DMS53 (cell line): ENCODE results near the gene SSR4.

ENCODE experiments used
- DNase-seq: peaks from one replicate; lab custom pipeline; 2025; lab: John Stamatoyannopoulos, UW

SSR4 gene

DNA sequence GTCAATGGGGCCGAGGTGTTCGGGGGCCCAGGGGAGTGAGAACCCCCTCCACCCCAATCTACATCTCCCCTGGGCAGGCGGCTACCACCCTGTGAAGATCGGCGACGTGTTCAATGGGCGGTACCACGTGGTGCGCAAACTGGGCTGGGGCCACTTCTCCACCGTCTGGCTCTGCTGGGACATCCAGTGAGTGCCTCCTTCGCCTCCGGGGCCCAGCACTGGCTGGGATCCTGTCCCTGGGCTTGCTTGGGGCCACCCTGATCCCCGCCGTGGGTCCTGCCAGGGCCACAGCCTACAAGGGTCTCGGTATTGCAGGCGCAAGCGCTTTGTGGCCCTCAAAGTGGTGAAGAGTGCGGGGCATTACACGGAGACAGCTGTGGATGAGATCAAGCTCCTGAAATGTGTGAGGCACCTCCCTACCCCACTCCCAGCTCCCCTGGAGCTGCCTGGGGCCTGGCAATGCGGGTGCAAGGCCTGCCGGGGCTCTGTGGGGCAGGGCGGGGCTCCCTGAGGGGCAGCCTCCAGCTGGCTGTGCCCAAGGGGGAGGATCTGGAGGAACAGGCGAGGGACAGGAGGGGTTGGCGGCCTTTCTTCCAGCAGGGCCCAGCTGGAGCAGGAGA, 12.9 kb upstream of the SSR4 start:
- DNase-seq: peak; percentile 82

DNA sequence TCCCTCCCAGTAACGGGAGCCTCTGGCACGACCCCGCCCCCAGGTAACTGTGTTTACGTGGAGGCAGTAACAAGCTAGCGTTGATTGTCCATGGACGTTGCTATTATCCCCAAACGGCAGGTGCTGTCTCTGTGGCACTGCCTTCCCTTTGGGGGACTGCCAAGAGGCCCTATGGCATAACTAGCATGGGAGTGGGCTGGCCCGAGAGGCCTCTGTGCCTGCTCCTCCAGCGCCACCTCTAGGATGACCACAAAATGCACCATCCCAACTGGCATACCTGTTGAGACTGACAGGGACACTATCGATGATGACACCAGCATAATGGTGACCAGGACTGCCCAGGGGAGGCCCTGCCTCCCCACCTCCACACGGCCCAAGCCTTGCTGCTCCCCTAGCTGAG, 12.2 kb upstream of the SSR4 start:
- DNase-seq: peak; percentile 91

DNA sequence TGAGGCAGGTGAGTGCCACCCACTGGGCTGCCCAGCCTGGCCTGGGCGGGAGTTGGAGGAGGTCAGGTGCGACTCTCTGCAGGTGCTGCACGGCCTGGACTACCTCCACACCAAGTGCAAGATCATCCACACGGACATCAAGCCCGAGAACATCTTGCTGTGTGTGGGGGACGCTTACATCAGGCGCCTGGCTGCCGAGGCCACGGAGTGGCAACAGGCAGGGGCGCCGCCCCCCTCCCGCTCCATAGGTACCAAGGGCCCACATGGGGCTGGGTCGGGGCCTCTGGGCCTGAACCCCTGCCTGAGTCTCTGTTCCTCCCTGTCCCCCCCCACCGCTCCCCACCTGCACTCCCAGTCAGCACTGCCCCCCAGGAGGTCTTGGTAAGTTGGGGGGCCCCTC, 11.6 kb upstream of the SSR4 start:
- no peak for DNase-seq

DNA sequence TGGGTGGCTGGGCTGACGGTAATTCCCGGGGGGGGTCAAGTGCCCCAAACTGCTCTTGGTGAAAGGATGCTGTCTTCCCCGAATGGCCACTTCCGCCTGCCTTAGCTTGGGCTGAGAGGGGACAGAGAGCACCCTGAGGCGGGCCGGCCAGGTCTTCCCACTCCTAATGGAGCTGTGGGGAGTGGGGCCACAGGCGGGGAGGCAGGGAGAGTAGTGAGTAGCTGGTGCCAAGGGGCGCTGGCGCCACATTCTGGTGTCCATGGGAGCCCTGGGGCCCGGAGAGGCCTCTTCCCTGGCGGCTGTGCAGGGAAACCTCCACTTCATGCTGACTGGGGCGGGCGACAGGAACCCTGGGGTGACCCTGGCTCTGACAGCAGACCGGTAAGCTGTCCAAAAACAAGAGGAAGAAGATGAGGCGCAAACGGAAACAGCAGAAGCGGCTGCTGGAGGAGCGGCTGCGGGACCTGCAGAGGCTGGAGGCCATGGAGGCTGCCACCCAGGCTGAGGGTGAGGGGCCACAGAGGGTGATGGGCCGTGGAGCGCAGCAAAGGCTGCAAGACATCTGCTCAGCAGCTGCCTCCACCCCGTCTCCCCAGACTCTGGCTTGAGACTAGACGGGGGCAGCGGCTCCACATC, 11.0 kb upstream of the SSR4 start:
- DNase-seq: no peak

DNA sequence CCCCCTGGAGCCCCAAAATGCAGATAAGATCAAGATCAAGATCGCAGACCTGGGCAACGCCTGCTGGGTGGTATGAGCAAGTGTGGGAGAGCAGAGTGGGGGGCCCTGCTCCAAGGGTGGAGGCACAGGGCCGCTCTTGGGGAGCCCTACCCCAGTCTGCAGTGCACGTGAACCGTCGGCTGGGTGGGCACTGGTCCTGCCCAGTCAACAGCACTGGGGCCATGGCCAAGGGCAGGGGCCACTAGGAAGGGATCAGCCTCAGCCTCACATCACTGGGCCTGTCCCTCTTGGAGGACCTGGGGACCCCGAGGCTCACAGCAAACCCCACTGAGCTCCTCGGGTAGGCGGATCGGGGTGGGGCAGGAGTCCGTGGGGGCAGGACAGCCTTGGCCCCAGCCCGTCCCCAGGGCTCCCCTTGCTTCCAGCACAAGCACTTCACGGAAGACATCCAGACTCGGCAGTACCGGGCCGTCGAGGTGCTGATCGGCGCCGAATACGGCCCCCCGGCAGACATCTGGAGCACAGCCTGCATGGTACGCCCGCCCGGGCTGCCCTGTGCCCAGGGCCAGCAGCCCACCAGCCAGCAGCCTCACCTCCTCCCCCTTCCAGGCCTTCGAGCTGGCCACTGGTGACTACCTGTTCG, 10.0 kb upstream of the SSR4 start:
- no peak for DNase-seq

DNA sequence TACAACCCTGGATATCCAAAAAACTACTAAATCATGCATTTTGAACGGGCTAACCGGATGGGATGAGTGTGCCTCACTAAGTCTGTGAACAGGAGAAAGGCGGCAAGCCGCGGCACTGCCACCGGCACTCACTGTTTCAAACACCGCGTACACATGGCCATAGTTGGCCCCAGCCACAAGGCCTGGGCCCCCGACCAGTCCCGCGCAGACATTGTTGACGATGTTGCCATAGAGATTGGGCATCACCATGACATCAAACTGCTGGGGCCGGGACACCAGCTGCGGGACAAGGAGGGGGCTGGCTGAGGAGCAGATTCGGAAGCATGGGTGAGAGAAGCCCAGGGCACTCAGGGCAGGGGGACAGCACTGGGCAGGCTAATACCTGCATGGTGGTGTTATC, 7.8 kb upstream of the SSR4 start:
- peak; percentile 33 for DNase-seq

DNA sequence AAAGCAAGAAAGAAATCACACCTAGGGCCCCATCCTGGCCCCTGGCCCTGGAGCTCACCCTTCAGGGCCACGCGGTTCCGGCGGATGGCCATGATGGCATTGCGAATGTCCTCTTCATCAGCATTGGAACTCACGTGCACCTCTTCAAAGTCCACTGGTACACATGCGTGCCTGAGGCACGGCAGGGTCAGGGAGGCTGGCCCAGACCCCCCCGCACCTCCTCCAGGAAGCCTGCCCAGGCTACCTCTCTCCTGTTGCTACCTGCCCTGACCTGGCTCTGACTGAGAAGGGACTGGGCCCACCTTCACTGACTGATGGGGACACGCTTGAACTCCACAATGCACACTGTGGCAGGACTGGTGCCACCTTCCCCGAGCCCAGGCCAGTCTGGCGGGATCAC, 4.8 kb upstream of the SSR4 start:
- DNase-seq: no peak

DNA sequence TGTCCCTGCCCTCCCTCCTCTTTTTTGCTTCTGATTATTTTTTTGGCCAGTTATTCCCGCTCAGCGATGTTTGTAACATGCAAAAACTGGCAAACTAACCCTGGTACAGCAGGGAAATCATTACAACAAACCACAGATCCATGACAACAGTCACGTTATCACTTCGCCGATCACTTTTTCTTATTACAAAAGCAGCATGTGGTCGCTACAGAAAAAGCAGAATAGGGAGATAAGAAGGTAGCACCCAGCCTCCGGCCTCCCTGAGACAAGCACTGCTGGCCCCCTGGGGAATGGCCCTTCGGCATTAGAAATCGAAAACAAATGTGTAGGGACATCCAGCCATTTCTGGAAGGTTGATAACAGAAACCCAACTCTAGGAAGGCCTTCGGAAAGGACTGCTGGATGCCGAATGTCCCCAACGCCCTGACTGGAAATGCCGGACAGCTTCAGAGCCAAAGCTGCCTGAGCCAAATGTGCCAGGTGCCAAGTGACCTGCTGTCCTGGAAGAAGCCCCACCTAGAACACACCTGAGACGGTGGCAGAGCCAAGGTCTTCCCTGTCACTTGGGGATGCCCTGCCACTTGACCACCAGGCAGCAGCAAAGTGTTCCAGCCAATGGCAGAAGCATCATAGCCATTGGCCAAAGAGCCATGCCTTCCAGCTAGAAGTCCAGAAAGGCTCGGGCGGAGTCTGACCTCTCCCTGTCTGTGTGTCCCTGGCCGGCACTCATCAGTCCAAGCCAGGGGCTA, 3.2 kb upstream of the SSR4 start:
- no peak for DNase-seq

DNA sequence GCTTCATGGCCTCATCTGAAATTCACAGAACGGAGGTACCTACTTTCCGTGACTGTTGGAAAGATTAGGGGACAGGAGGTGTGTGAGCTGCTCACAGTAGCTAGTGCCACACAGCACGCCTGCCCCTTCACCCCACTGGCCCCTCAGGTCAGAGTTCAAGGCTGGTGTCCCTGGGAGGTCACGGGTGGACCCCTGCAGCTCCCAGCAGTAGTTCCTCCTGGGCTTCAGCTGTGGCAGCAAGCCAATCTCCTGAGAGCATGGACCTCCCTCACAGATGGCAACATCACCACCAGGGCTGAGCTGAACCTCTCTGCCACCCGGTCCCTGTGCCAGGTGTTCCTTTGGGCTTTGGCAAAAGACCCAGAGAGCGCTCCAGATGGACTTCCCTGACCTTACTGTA, 2.1 kb upstream of the SSR4 start:
- DNase-seq: no peak

DNA sequence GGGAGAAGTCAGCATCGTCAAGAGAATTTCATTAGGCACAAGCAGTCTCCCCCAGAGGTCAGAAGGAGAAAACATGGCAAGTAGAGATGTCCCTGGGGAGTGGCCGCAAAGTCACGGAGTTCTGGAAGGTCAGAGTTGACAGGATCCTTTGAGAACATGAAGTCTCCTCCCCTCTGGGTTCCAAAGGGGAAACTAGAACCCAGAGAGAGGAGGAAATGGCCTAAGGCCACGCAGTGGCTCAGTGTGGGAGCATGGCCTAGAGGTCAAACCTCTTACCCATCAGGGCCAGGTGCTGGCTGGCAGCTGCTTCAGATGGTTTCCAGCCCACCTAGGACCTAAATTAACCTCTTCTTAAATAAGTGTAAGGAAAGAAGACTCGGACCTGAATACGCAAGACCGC, 1.2 kb upstream of the SSR4 start:
- DNase-seq: no peak

DNA sequence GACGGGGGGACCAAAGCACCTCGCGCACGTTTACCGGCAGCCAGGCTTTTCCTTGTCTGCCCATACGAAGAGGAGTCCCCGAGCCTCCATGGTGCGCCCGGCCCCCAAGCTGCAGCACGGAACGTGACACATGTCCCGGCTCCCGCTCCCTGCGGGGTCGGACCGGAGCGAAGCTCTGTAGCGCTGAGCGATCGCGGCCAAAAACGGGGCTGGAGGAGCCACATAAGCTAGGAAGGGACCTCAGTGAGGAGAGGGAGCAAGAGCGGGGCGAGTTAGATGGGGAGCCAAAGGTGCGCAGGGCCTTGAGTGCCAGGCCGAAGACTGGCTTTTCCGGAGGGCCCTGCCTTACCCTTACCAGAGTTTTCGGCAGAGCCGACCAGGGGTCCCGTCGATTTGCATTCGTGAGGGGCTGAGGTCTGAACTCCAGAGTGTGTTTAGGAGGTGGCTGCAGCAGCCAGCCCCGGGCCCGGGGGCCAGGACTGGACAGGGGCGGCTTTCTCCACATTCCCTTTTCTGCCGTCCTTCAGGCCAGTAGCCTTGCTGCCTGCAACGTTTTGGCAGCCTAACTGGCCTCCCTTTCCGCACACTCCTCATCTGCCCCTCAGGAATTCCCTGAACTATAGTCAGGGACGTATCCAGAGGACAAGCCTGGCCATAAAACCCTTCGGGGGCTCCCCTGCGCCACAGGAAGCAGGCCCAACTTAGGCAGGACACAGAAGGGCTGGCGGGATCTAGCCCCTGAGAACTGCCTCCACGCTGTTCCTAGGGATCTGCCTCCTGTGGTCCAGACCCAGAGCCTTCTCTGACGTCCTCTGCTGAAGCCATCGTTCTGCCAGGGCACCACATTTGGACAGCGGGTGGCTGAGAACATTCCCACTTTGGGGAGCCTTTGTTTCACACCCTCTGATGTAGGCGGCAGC, 689 bp downstream of the SSR4 start:
- DNase-seq: peak; percentile 54

DNA sequence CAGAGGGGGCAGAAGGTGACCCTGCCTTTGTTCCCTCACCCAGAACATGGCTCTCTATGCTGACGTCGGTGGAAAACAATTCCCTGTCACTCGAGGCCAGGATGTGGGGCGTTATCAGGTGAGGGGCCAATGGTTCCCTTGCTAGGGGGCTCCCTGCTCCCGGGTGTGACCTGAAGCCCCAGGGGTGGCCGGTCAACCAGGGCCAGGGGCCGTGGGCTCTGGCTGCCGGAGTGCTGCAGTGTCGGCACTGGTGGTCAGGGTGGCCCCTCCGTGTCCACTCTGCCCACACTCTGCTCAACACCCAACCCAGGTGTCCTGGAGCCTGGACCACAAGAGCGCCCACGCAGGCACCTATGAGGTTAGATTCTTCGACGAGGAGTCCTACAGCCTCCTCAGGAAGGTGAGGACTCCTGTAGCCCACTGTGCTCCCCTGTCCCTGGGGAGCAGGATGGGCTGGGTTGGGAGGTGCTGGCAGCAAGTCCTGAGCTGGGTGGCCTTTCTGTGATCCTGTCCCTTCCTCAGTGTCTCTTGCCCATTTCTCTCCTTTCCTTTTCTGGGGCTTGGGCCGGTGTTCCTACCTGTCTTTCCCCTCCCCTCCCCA, 3.0 kb downstream of the SSR4 start:
- DNase-seq: no peak

DNA sequence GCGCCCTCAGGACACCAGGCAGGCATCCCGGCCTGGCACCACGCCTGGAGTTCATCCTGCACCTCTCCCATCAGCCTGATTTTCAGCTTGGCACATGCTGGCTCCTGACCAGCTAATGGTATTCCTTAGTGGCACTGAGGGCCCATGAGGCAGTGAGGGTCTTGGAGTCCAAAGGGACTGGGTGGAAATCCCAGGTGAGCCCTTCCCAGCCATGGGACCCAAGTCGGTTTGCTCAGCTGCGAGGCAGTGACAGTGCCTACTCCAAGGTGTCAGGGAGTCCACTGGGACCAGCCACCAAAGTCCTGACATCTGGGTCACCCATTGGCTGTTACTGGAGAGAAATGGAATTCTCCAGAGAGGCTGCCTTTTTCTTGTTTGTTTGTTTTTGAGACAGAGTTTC, 4.9 kb downstream of the SSR4 start:
- no peak for DNase-seq

DNA sequence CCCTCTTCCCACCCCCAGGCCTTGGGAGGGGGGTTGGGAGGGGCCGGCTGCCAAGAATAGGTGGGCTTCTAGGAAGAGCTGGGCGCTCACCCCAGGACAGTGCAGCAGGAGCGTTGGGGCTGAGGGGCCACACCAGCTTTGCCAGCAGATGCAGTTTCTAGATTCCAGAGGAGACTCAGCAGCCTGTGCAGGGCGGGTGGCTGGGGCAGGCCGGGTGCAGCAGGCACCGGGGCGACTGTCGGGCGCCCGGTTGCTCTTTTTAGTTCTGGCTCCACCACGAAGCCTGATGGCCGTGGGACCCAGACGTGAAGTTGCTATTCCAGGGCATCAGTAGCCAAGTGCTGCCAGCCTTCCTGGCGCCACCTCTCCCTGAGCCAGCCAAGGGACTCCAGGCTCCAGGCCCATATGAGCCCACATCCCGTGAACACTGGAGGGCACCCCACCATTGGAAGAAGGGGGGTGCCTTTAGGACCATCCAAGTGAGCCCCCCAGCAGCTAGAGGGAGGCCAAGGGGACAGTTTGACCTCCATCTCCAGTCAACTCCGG, 5.8 kb downstream of the SSR4 start:
- peak; percentile 14 for DNase-seq

DNA sequence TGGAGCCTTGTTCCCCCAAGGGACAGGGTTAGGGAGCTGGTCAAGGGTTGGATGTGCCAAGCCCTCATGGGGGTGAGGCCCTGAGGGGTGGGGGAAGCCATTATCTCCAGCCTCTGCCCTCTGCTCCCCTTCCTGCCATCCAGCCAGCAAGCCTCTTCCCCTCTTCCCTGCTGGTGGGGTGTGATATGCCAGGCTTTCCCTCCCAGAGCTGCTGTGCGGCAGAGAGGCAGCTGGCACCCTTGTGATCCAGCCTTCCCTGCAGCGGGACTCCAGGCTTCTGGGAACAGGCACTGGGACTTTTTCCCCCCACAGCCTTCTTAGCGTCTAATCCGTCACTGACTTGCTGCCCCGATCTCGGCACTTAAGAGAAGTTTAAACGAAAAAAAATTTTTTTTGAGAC, 6.3 kb downstream of the SSR4 start:
- peak; percentile 38 for DNase-seq

DNA sequence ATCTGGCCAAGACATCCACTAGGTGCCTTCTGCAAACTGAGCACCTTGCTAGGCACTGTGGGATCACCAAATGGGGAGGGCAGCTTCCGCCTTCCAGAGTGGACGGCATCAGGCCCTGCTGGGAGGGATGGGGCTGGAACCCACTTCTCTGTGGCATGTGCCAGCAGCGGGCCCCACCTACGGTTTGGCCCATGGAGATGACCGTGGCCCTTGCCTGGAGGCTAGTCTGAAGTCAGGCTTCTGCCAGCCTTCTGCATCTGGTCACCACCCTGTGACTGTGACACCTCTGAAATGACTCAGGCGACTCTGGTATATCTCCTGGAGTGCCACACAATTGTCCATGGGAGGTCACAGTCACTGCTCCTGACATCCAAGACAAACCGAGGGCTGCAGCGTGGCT, 7.2 kb downstream of the SSR4 start:
- peak; percentile 25 for DNase-seq

DNA sequence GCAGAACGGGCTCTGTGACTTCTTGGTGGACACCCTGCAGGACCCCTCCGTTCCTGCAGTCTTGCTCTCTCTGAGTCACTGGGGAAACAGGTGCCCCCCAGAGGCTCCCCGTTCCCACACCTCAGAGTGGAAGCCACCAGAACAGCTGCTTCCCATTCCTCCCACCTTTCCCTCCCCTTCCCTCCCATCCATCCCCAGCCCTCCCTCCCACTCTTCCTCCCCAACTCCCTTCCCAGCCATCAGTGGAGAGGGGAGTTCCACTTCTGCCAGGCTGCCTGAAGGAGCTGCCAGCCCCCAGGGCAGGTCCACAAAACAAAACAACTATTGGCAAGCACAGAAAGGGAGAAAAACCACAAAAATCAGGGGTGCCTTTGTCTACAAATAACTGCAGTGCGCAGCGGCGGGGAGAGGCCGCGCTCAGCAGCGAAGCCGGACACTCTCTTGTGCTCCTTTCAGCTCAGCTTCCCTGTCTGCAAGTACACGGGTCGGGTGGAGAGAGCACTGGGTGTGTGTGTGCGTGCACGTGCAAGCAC, 8.1 kb downstream of the SSR4 start:
- no peak for DNase-seq

DNA sequence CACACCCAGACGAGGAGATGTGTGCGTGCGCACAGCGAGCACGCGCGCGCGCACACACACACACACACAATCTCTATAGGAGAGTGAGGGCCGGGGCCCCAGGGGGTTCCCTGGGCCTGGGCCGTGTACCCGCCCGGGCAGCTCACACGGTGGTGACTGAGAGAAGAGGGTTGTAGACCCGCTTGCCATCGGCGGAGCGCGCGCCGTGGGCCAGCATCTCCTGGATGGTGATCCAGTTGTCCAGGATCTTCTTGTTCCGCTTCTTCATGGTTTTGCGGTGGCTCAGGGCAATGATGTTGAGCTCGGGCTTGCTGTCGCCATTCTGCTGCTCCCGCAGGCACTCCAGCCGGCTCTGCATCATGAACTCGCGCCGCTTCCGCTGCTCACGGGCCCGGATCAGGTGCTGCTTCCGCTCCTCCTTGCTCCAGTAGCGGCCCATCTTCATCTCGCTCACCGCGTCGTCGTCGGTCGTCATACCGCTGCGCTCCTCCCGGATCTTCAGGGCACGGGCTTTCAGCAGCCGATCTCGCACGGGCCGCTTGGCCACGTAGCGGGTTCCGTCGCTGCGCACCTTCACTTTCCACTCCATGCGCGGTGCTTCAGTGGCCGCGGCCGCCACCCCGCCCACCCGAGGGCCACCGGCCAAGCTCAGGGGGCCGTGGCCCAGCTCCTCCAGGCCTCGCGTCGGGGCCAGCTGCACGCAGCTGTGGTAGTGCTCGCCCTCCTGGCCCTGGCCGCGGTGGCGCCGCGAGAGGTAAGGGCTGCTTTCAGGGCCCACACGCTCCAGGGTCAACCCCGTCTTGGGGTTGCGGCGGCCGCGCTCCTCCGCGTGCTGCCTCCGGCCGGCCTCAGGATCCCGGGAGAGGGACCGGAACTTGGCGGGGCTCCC, 9.0 kb downstream of the SSR4 start:
- DNase-seq: no peak

DNA sequence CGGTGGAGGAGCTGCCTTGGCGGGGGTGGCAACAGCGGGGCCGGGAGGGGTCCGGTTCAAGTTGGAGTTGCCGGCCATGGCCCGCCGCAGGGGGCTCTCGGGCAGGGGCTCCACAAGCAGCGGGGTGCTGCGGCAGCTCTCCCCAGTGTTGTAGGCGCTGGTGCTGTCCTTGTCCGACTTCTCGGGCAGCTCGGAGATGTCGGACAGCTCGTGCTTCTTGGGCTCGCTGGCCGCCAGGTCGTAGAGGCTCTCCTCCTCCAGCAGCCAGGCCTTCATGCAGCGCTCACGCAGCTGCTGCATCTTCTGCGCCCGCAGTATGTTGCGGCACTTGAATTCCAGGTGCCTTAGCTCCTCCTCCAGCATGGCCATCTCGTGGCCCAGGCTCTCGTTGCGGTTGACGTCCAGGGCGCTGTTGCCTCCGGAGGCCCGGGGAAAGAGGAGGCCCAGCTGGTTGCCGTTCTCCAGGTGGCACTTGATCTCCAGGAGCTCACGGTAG, 9.7 kb downstream of the SSR4 start:
- DNase-seq: peak; percentile 13

DNA sequence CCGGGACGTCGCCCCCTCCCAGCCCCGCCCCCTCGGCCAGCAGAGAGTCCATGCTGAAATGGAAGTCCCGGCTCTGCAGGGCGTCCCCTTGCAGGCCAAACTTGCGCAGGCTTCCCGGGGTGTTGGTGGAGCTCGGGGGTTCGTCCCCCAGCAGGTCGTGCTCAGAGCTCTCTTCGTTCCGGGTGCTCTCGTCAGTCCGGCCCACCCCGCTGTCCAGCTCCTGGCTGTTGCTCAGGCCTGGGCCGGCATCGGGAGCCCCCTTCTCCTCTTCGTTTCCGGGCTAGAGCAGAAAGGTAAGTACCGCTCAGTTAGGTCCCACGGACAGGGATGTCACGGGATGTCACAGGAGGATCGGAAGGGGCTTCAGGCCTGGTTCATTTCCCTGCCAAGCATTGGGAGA, 10.2 kb downstream of the SSR4 start:
- no peak for DNase-seq
